Effector CD8-positive, alpha-beta T cell (primary cell): ENCODE measurements around the gene APC2.

Experiments
- DNase-seq: peaks from one replicate; lab custom pipeline; 2025; lab: John Stamatoyannopoulos, UW

Gene APC2

DNA sequence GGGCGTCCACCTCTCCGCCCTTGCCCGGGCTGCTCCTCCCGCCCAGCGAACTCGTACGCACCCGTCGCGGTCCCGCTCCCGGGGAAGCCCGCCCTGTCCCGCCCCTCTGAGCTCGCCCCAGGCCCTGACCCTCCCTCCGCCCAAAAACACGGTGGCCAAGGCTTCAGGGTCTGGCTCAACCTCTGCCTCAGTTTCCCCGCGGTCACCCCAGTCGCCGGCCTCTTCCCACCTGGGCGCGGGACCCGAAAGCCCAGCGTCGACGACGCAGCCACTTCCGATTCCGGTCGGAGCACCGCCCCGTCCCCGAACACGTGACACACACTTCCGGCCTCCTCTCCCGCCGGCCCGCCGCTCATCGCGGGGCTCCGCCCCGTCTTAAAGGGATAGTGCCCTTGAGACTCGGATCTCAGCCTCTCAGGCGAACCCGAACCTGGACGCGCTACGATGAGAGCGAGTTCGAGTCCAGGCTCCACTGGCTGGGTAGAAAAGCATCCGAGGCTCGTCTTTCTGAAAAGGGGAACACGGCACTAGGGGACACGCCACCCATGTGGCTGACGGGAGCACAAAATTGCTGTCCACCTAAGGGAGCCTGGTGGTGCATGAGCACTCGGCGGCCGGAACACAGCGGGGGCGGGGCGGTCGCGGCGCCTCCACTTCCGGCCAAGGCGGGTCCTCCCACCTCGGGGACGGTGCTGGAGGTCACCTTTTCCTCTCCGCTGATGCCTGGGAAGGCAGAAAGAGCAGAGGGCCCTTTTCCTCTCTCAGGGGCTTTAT, 29.2 kb downstream of the APC2 start, which contains the start of gene C19orf25:
C19orf25 (minus strand) TSS at position 282 of the 774 bp plus-strand sequence. CDS start 312 bp downstream, outside the sequence.
- peak; percentile 81 for DNase-seq

DNA sequence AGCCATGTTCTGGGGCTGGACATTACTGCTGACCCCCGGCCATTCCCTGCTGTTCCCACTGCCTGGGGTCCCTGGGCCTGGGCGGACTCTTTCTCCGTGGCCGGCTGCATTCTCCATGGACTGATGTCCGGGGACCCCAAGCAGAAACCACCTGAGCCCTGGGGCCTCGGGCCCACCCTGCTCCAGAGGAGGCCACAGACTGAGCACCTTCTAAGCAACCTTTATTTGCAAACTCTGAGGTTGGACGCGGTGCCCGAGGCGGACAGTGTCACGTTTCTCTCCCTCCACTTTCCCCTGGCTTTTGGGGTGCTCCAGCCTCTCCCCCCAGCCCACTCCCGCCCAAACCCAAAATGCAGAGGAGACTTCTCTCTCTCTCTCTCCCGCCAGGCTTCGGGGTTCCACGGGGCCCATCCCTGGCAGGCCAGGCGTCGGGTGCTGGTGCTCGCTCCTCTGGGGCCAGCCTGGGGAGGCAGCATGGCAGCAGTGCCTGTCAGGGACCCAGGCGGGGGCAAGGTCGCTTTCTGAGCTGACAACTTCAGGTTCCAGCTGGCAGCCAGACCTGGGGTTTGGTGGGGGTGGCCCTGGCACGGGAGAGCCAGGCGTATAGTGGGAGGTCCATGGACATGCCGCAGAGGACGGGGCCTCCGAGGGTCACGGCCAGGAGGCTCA, 31.4 kb downstream of the APC2 start:
- DNase-seq = no peak

DNA sequence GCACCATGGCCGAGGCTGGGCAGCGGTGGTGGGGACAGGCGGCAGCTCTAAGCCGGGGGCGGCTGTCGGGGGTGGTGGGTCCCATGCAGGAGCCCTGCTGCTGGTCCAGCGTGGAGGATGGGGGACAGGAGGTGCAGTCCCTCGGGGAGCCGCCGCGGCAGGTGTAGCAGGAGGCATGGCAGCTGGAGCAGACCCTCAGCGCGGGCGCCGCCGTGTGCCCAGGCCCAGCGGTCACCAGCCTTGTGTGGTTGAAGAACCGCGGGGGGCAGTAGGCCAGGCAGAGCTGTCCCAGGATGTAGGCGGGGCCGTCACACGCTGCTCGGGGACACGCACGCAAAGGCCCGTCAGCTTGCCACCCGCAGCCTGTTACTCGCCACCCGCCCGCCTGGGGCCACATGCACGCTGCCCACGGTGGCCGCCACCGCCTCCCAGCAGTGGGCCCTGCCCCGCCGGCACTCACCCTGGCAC, 32.0 kb downstream of the APC2 start:
- DNase-seq = no peak

- DNase-seq = no peak
Observed at GRCh38 chr19:1482361-1483130, 32.6 kb downstream of the APC2 start.

GRCh38 chr19:1483131-1483978, 33.4 kb downstream of the APC2 start:
- no peak for DNase-seq

DNA sequence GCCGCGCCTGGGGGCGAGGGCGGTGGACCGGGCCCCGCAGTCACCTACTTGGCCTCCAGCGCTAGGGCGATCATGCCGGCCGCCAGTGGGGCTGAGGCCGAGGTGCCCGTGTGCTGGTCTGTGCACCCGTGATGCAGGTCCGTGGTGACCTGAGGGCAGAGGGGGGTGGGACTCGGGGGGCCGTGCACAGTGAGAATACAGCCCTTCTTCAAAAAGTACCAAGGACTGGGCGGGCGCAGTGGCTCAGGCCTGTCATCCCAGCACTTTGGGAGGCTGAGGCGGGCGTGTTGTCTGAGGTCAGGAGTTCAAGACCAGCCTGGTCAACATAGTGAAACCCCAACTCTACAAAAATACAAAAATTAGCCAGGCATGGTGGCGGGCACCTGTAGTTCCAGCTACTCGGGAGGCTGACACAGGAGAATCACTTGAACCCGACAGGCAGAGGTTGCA, 34.1 kb downstream of the APC2 start:
- DNase-seq = no peak

- DNase-seq = no peak
Observed at GRCh38 chr19:1486720-1487575, 37.0 kb downstream of the APC2 start.

DNA sequence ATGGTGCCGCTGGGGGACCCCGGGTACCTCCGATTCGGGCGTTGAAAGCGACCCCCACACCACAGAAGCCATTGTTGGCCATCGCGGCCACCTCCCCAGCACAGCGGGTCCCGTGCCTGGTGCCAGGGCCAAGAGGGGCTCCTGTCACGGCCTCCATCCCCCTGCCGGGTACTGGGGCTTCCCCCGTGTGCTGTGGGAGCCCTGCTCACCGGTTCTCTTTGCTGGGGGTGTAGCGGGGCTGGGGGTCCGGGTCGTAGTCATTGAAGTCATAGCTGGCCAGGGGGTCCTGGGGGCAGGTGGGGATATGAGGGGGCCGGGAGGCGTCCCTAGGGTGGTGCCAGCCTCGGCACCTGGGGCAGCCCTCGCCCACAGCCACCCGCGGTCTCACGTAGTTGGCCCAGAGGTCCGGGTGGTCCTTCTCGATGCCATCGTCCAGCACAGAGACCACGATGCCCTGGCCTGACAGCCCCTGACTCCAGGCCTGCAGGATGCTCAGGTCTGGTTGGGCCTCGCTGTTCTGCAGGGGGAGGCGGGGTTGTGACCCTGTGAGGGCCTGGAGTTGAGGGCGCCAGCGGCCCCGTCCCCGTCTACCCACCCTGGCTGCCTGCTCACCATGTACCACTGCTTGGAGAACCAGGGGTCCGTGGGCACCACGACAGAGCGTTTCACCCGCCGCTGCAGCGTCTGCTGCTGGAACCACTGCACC, 37.8 kb downstream of the APC2 start:
- DNase-seq = no peak

- DNase-seq = no peak
Observed at GRCh38 chr19:1488282-1488601, 38.3 kb downstream of the APC2 start.

DNA sequence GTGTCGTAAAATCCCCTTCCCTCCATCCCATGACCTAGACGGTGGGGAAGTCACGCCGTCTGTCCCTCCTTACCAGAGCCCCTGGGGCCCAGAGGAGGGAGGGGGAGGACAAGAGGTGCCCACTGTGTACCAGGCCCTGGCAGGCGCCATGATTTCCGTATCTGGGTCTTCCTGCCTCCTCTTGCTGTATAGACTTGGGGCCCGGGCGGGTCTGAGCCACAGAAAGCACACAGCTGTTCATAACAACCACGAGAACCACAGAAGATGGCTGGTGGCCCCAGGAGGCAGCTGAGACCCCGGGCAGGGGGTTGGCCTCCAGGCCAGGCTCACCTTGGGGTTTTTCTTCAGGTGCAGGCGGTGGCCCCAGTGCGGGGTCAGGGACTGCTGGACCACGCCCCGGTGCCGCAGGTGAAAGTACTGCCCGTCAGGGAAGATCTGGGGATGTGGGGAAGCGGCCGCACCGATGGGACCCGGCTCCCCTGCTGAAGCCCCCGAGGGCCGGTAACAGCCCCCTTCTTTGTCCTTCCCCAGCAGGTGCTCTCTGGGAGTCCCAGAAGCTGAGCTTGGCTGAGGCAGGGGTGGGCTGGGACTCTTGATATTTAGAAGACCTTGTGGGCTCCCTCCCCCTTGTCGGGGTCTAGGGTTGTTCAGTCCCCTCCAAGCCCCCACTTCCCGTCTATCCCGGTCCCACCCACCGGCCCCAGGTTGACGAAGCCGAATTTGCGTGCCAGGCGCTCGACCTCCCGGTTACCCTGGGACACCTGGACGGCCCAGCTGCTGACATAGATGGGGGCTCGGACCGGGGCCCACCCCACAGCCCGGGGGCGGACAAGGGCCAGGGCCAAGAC, 39.8 kb downstream of the APC2 start:
- no peak for DNase-seq

GRCh38 chr19:1490311-1491113, 40.6 kb downstream of the APC2 start, which contains the start of gene PCSK4:
PCSK4 (minus strand) TSS chr19:1490350; CDS start chr19:1490346, 4 bp downstream.
- DNase-seq = peak; percentile 97

DNA sequence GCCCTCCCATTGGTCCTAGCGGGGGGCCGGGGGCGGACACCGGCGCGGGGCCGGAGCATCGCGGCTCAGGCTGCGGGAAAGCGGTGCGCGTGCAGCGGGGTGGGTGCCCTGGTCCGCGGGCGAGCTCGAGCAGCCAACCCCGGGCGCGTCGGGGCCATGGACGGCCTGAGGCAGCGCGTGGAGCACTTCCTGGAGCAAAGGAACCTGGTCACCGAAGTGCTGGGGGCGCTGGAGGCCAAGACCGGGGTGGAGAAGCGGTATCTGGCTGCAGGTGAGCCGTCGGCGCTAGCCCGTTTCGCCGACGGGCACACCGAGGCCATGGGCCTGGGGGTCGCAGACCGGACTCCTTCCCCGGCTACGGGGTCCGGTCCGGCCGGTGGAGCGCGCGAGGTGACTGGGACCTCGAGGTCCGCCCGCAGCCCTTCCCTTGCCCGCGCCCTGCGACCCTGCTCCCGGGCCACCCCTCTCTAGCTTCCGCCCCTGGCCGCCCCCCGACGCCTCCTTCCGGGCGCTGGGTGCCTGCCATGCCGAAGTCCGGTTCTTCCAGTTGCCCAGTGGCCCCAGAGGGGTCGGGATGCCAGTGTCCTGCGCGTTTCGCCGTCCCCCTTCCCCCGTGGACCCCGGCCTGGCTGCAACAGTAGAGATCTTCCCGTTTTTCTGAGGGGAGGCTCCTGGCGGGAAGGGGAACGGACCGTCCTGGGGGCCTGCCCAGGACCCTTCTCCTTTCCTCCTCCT, 41.4 kb downstream of the APC2 start, which contains the start of gene REEP6:
REEP6 (plus strand) TSS at position 68 of the 735 bp plus-strand sequence; CDS start at position 157, 89 bp downstream.
- DNase-seq = no peak

DNA sequence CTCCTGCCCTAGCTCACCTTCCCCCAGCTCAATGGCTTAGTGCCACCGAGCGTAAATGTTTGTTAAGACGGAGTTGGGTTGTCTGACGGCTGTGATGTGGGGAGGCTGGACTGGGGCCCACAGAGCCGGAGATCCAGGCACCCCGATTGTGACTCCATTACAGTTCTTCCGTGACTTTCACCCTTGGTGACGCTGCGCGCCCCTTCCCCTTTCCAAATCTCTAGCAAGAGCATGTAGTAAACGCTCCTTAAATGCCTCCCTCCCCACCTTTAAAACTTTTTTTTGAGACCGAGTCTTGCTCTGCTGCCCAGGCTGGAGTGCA, 41.9 kb downstream of the APC2 start:
- DNase-seq = no peak

DNA sequence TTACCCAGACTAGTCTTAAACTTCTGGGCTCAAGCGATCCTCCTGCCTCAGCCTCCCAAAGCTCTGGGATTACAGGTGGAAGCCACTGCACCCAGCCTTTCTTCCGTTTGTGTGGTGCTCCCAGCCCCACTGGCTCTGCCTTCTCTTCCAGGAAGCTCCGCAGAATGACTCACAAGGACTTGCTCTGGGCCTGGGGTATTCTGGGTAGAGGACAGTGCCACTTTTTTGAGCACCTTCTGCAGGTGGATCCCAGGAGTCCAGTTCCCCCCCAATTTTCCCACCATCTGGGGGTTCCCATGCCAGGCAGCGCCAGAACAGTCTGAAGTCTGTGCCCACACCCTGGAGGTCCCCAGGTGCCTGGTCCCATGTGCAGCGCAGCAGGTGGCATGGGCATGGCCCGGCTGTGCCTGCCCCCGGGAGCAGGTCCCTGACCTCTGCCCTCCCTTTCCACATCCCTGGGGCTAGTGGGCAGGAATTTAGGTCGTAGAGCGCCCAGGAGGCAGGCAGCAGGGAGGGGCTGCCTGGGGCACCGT, 42.6 kb downstream of the APC2 start:
- no peak for DNase-seq

DNA sequence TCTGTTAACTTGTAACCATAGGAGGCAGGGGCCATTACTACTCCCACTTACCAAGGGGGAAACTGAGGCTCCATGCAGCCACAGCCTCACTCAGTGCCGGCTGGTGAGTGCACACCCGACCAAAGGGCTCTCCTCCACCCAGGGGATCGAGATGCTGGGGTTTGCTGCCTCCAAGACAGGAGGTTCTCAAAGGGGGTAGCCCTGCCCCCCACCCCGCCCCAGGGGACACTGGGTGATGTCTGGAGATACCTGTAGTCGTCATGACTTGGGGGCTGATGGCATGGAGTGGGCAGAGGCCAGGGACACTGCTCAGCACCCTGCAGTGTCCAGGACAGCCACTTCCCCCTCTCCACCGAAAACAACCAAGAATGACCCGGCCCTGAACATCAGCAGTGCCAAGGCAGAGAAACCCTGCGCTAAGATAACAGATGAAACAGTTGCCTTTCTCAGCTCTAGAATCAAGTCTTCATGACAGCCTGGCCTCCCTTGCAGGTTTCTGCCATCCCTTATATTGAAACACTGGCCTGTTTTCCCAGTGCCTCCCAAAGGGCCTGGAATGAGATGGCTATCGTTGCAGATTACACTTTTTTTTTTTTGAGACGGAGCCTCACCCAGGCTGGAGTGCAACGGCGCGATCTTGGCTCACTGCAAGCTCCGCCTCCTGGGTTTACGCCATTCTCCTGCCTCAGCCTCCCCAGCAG, 44.3 kb downstream of the APC2 start:
- DNase-seq = no peak

- no peak for DNase-seq
Observed at GRCh38 chr19:1495051-1495798, 45.3 kb downstream of the APC2 start.
